ENCODE measurements around the gene DTYMK.

DNA sequence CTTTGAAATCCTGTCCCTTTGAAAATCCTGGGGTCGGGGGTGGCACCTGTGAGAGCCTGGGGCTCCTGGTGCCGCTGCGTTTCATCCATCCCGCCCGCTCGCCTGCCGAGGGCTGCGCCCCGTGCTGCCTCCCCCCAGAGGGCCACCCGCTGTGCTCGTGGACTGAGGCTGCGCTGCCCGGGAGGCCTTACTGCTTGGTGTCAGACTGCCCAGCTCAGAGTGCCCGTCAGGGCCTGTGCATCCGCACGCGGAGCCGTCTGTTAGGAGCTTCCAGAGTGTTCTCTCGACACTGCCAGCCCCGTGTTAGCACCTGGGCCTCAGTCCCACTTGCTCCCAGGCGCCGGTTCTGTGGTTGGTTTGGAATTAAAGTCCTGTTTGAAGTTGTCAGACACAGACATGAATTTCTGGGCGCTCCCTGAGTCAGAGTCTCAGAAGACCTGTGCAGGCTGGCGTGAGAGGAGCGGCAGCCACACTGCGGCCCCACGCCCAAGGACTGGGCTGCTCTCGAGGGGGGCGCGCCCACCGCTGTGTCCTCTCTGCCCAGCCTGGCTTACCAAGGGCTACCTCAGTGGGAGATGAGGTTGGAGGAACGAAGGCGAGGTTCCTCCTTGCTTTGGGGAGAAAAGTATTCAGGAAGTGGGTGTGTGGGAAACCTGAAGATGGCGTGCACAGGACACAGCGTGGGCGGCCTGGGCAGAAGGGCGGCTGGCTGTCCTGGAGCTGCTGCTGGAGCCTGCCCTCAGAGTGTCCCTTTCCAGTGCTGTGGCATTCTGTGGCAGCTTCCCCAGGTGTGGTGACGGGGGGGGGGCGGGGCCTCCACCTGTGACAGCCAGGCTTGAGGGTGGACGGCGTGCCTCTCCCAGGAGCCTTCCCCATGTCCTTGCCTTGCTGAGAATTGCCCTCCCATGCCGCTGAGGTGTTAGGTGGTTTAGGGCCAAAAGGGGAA lies 14.1 kb downstream of the DTYMK start:
- TF ChIP-seq, protein P1, sequence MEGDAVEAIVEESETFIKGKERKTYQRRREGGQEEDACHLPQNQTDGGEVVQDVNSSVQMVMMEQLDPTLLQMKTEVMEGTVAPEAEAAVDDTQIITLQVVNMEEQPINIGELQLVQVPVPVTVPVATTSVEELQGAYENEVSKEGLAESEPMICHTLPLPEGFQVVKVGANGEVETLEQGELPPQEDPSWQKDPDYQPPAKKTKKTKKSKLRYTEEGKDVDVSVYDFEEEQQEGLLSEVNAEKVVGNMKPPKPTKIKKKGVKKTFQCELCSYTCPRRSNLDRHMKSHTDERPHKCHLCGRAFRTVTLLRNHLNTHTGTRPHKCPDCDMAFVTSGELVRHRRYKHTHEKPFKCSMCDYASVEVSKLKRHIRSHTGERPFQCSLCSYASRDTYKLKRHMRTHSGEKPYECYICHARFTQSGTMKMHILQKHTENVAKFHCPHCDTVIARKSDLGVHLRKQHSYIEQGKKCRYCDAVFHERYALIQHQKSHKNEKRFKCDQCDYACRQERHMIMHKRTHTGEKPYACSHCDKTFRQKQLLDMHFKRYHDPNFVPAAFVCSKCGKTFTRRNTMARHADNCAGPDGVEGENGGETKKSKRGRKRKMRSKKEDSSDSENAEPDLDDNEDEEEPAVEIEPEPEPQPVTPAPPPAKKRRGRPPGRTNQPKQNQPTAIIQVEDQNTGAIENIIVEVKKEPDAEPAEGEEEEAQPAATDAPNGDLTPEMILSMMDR (conservative IDR thresholded peaks at IDR 0.05), result no peak
- no peak for TF ChIP-seq ZFX (IDR thresholded peaks at IDR 0.05)
